WI38 (cell line): ENCODE results near the gene CD160.

Experiments
- H3K4me3 ChIP-seq: 2 replicates; pipeline ENCODE4 v1.5.1; 2011; ENCODE audit warnings: low read depth, mild to moderate bottlenecking, control low read depth, low read length
- TF ChIP-seq, protein P1 (sequence below): IDR thresholded peaks from 2 replicates; pipeline ENCODE4 v1.5.1; 2012; ENCODE audit warnings: low read depth, mild to moderate bottlenecking, control low read depth, low read length

Gene CD160

DNA sequence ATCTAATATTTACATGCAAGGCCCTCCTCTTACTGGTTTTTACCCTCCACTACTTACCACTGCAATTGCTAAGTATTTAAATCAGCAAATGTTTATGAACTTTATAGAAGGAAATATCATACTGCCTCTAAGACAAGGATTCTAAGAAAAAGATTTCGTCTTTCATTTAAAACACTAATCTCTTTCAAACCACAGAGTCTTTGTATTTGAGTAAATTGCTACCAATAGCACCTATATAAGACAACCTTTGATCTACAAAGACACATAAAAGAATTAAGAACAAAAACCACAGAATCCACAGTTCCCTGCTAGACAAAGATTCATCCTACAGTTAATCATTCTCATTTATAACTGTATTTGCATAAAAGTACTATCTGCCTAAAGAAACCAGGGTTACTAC, 67.0 kb downstream of the CD160 start:
- TF ChIP-seq, protein P1, sequence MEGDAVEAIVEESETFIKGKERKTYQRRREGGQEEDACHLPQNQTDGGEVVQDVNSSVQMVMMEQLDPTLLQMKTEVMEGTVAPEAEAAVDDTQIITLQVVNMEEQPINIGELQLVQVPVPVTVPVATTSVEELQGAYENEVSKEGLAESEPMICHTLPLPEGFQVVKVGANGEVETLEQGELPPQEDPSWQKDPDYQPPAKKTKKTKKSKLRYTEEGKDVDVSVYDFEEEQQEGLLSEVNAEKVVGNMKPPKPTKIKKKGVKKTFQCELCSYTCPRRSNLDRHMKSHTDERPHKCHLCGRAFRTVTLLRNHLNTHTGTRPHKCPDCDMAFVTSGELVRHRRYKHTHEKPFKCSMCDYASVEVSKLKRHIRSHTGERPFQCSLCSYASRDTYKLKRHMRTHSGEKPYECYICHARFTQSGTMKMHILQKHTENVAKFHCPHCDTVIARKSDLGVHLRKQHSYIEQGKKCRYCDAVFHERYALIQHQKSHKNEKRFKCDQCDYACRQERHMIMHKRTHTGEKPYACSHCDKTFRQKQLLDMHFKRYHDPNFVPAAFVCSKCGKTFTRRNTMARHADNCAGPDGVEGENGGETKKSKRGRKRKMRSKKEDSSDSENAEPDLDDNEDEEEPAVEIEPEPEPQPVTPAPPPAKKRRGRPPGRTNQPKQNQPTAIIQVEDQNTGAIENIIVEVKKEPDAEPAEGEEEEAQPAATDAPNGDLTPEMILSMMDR: no peak
- no peak overlapping the region for H3K4me3 ChIP-seq

DNA sequence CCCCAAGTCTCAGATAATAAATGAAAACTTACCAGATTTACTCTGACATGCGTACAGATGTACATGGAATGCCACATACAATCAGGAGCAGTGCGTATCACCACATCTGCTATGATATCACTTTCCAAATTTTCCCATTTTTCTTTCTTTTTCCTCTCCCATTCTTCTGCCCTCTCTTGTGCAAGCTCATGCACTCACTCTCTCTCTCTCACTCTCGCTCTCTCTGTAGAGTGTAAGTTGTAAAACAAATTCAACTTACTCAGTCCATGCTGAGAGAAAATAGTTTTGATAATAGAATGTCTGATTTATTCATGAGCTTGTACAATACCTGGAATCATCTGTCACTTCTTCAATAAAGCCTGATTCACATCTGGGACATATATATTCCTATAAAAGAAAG, 69.3 kb downstream of the CD160 start:
- TF ChIP-seq, protein P1: no peak

More for the DNA sequence above, 69.3 kb downstream of the CD160 start:
- H3K4me3 ChIP-seq: no peak overlapping the region
